AG04450 (cell line): ENCODE measurements around the gene TJP3. TPM values are rescaled to one million over a fixed set of nuclear protein-coding genes. Genes with fewer than 3 reads are reported as not detected.

Experiments used
- CTCF ChIA-PET: fragments of 300-600, 350-600 bp; formaldehyde crosslinking; extraction: SDS; loops from one replicate; lab custom pipeline; 2022; ENCODE audit warnings: antibody characterized with exemption, inconsistent platforms; lab: Charles Lee
- POLR2A ChIA-PET: fragments of 350-600 bp; formaldehyde crosslinking; extraction: SDS; loops from one replicate; lab custom pipeline; 2021; ENCODE audit warnings: antibody characterized with exemption, inconsistent platforms; lab: Yijun Ruan, JAX
- DNase-seq: peaks from one replicate; pipeline ENCODE4 v3.0.0-alpha.2; 2011; ENCODE audit warnings: low read depth, low spot score
- H3K27ac ChIP-seq: one replicate; pipeline ENCODE4 v1.5.1; 2012; ENCODE audit warnings: low read depth, low read length, control low read depth
- H3K27me3 ChIP-seq: one replicate; pipeline ENCODE4 v1.6.0; 2012; ENCODE audit warnings: low read length; ENCODE audit not compliant: control insufficient read depth, insufficient read depth
- H3K4me3 ChIP-seq: 2 replicates; pipeline ENCODE4 v1.5.1; 2011; ENCODE audit warnings: mild to moderate bottlenecking, low read depth, low read length, control low read depth
- H3K9me3 ChIP-seq: 2 replicates; pipeline ENCODE4 v1.5.1; 2012; ENCODE audit warnings: low read length; ENCODE audit not compliant: control insufficient read depth, insufficient read depth
- polyA minus RNA-seq: library from RNA; depleted of rRNA, polyadenylated mRNA; stranded (reverse); fragments of >200 nt; gene quantifications from 2 replicates; pipeline ENCODE4 v1.2.3, GENCODE V29; 2011; rRNA and poly(A)+ RNA removed
- polyA plus RNA-seq: library from polyadenylated mRNA; depleted of rRNA; stranded (reverse); fragments of >200 nt; gene quantifications from 2 replicates; pipeline ENCODE4 v1.2.3, GENCODE V29; 2011; rRNA removed
- TF ChIP-seq, protein P1 (sequence below): IDR thresholded peaks from 2 replicates; pipeline ENCODE4 v1.5.1; 2011; ENCODE audit warnings: low read depth, low read length, control low read depth, inconsistent platforms

TJP3 gene, protein sequence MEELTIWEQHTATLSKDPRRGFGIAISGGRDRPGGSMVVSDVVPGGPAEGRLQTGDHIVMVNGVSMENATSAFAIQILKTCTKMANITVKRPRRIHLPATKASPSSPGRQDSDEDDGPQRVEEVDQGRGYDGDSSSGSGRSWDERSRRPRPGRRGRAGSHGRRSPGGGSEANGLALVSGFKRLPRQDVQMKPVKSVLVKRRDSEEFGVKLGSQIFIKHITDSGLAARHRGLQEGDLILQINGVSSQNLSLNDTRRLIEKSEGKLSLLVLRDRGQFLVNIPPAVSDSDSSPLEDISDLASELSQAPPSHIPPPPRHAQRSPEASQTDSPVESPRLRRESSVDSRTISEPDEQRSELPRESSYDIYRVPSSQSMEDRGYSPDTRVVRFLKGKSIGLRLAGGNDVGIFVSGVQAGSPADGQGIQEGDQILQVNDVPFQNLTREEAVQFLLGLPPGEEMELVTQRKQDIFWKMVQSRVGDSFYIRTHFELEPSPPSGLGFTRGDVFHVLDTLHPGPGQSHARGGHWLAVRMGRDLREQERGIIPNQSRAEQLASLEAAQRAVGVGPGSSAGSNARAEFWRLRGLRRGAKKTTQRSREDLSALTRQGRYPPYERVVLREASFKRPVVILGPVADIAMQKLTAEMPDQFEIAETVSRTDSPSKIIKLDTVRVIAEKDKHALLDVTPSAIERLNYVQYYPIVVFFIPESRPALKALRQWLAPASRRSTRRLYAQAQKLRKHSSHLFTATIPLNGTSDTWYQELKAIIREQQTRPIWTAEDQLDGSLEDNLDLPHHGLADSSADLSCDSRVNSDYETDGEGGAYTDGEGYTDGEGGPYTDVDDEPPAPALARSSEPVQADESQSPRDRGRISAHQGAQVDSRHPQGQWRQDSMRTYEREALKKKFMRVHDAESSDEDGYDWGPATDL
- polyA plus RNA-seq (not detected in 2 replicates), polyA minus RNA-seq (not detected in 2 replicates)

DNA sequence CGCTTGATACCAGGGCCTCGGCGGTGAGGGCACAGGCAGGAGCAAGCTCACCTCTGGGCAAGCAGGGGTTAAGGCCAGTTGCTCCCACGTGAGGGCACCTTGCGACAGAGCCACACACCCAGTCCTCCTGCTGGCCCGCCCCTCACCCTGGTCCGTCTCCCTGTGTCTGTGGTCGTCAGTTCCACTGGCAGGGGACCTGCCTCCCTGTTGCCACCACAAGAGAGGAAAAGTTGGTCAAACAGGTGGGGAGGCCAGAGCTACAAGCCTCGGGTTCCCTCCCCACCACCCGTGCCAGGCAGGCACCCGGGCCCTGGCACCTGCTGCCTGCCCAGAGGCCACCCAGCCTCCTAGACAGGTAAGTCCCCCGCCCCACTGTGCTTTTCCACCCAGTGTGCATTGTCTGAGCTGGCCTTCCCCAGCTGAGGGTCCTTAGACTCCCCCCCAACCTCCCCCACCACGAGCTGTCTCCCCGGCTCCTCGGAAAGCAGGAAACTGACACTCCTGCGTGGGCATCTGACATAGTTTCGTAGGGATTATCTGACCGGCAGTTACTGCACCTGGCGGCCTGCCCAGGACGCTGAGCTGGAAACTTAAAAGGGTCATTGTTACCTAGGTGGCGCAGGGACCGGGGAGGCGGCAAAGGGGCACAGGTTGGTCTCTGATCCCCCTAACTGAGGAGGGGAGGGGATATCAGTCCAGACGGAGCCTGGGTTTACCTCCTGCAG, at the start of gene TJP3:
Gene TJP3 (plus strand): TSS at position 178 of the 725 bp plus-strand sequence. CDS start 20,049 bp downstream, outside the sequence.
- Histone ChIP-seq H3K9me3 (no peaks in the 10 kb centered on the region; the same call in 1 of the 2 replicates), H3K27me3 (peaks cover 17% of the 10 kb centered on the region), H3K4me3 (no peak within 1 kb of the TSS), H3K27ac (no peak within 1 kb of the TSS)
- CTCF ChIA-PET: interaction anchor here (0.6 to 1.0 kb wide), 3 partner anchors 42 to 279 kb away, joined by 3 to 8 read pairs (median 6); no protein-coding TSS in a partner anchor
- POLR2A ChIA-PET: no interaction called here
- DNase-seq: no peak
- TF ChIP-seq, protein P1, sequence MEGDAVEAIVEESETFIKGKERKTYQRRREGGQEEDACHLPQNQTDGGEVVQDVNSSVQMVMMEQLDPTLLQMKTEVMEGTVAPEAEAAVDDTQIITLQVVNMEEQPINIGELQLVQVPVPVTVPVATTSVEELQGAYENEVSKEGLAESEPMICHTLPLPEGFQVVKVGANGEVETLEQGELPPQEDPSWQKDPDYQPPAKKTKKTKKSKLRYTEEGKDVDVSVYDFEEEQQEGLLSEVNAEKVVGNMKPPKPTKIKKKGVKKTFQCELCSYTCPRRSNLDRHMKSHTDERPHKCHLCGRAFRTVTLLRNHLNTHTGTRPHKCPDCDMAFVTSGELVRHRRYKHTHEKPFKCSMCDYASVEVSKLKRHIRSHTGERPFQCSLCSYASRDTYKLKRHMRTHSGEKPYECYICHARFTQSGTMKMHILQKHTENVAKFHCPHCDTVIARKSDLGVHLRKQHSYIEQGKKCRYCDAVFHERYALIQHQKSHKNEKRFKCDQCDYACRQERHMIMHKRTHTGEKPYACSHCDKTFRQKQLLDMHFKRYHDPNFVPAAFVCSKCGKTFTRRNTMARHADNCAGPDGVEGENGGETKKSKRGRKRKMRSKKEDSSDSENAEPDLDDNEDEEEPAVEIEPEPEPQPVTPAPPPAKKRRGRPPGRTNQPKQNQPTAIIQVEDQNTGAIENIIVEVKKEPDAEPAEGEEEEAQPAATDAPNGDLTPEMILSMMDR: no peak

DNA sequence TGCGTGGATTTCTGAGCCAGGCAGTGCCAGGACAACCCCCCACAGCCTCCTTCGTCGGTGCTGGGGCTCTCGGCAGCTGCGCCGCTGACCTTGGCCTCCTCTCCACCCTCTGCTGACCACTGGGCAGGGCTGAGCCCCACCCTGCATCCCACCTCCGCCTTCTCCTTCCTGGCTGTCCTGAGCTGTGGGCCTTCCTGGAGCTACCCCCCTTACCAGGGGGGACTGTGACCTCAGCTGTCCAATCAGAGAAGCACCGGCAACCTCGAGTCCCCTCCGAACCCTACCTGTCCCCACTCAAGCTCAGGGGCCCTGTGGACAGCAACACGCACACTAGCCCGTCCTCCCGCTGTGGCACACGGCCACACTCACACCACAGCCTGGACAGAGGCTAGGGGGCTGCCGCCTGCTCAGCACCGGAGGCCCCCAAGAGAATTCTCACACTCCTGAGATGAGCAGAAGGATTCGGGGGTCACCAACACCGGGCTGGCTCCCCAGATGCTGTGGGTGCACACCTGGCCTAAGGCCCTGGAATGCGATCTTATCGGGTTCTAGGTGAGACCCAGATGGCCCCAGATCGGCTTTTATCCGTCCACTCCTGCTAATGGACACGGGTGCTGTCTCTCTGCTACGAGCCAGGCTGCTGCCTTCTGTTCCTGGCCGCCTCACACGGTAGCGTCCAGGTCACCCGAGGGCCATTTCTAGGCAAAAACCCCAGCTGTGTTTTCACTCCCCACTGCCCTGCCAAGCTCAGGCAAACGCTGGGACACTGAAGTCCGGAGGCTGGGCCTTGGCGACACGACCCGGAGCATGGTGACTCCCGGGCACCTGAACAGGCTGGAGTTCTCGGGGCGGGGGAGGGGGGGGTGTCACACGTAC, 49.1 kb upstream of the TJP3 start:
- POLR2A ChIA-PET: interaction anchor here (0.6 to 1.0 kb wide), 2 partner anchors 132 to 328 kb away, joined by 3 read pairs; no protein-coding TSS in a partner anchor
- CTCF ChIA-PET: interaction anchor here (1.5 kb wide), 1 partner anchor 59 kb away, joined by 3 read pairs; no protein-coding TSS in a partner anchor
- Histone ChIP-seq H3K9me3 (peaks cover 23% of the 10 kb centered on the region), H3K4me3 (no peak overlapping the region), H3K27ac (no peak overlapping the region), H3K27me3 (no peaks in the 10 kb centered on the region)
- TF ChIP-seq, protein P1: no peak
- no peak for DNase-seq

DNA sequence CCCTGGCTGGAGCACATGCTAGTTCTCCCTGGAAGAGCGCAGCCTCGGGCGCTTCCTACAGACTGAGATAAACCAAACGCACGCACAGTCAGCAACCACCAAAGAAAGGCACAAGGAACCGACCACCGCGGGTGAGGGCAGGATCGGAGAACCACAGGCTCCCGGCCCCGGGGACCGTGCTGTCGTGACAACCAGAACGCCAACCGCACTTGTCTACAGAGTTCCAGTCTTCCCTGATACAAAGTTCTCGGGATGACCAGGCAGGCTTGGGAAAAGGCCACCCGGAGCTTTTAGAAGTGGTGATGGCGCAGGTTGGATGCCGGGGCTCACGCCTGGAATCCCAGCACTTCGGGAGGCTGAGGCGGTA, 48.5 kb upstream of the TJP3 start:
- no peak overlapping the region for H3K4me3 ChIP-seq
- H3K9me3 ChIP-seq: peaks cover 23% of the 10 kb centered on the region
- no peaks in the 10 kb centered on the region for H3K27me3 ChIP-seq
- H3K27ac ChIP-seq: no peak overlapping the region
- DNase-seq: no peak
- POLR2A ChIA-PET: interaction anchor here (0.6 to 0.7 kb wide), 2 partner anchors 12 to 328 kb away, joined by 3 to 5 read pairs; no protein-coding TSS in a partner anchor
- CTCF ChIA-PET: interaction anchor here (1.5 kb wide), 1 partner anchor 59 kb away, joined by 3 read pairs; no protein-coding TSS in a partner anchor
- TF ChIP-seq, protein P1: no peak

DNA sequence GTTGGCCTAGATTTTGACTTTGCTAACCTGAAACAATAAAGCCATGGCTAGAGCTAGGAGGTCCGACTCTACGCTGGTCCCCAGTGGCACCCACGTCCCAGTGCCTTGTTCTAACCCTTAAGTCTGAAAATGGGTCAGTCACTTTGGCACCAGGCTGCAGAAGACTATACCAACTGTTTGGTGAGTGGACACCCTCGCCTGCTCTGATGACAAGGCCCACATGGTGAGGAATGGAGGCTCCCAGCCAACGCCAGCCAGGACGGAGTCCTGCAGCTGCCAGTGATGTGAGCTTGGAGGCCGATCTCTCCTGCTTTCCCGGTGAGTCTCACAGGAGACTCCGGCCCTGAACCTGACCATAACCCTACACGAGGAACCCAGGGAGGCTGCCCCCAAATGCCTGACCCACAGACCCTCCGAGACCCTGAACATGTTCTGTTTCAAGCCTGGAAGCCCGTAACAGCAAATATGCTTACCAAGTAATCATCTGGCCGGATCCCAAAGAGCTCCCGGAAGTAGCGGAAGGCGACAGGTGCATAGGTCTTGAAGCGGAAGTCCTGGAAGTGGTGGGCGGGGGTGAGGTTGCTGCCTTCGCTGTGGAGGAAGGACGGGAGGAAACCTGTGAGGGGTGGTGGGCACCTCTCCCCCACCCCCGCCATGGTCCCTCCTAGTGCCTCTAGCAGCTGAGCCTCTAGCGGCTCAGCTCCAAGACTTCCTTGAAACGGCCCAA, 47.5 kb upstream of the TJP3 start:
- H3K27ac ChIP-seq: no peak overlapping the region
- H3K27me3 ChIP-seq: no peaks in the 10 kb centered on the region
- H3K4me3 ChIP-seq: no peak overlapping the region
- DNase-seq: no peak
- TF ChIP-seq, protein P1: no peak
- H3K9me3 ChIP-seq: peaks cover 23% of the 10 kb centered on the region
- ChIA-PET POLR2A (no interaction called here), CTCF (interaction anchor here (0.8 to 1.5 kb wide), 2 partner anchors 30 to 58 kb away, joined by 3 to 4 read pairs; no protein-coding TSS in a partner anchor)
